ENCODE results near the gene SLC6A13. TPM values are rescaled to one million over a fixed set of nuclear protein-coding genes. Genes with fewer than 3 reads are reported as not detected.

The SLC6A13 gene
- total and polyA plus RNA-seq, 2 experiments from 2014 or later, result not detected

DNA sequence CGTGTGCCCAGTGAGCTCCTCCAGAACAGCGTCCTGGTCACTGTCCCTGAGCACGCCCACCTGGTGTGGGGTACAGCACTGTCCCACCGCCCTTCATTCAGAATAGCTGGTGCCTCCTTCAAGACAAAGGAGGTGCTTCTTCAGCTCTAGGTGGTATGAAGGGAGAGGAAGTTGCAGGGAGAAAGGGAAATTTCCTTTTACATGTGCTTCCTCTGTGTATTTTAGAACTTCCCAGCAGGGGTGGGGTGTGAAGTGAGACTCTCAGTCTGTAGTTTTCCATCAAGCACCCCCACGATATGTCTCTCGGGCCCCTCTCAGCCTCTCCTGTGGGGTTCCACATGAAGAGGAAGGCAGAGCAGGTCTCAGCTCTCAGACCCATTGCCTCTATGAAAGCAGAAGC lies 47.5 kb downstream of the SLC6A13 start:
- Histone ChIP-seq H3K27ac (no peak overlapping the region), H3K9ac (no peak overlapping the region), H3K9me3 (ENCODE audit: low read depth) (no peaks in the 10 kb centered on the region), H3K27me3 (replicated peaks; ENCODE audit: insufficient read depth) (peaks cover 37% of the 10 kb centered on the region), H3F3A (ENCODE audit: insufficient read depth) (no peaks in the 10 kb centered on the region), H3K9me2 (ENCODE audit: insufficient read depth) (no peaks in the 10 kb centered on the region), H2AFZ (no peak overlapping the region), H3K4me2 (ENCODE audit: unreplicated experiment) (no peak overlapping the region), H3K4me3 (no peak overlapping the region), H4K20me1 (ENCODE audit: insufficient read depth) (no peaks in the 10 kb centered on the region), H3K4me1 (ENCODE audit: insufficient read depth) (no peaks in the 10 kb centered on the region), H3K36me3 (ENCODE audit: low read depth) (no peaks in the 10 kb centered on the region), H3K79me2 (ENCODE audit: insufficient read depth) (no peaks in the 10 kb centered on the region)
- TF ChIP-seq EZH2phosphoT487 (IDR thresholded peaks at IDR 0.05; ENCODE audit: insufficient read depth, low read depth), result no peak
- no peak for TF ChIP-seq EZH2 (IDR thresholded peaks at IDR 0.05; ENCODE audit: insufficient read depth, poor library complexity, severe bottlenecking)
- no peak for DNase-seq
- in situ Hi-C loops (cut with MboI), result no loop called here
- 62 to 75% methylated on average over 6 of the region's 6 CpGs for WGBS, 2 experiments (ENCODE audit: low coverage in 1 of 2, low lambda C conversion rate in 2 of 2, missing lambda C conversion rate in 2 of 2)

DNA sequence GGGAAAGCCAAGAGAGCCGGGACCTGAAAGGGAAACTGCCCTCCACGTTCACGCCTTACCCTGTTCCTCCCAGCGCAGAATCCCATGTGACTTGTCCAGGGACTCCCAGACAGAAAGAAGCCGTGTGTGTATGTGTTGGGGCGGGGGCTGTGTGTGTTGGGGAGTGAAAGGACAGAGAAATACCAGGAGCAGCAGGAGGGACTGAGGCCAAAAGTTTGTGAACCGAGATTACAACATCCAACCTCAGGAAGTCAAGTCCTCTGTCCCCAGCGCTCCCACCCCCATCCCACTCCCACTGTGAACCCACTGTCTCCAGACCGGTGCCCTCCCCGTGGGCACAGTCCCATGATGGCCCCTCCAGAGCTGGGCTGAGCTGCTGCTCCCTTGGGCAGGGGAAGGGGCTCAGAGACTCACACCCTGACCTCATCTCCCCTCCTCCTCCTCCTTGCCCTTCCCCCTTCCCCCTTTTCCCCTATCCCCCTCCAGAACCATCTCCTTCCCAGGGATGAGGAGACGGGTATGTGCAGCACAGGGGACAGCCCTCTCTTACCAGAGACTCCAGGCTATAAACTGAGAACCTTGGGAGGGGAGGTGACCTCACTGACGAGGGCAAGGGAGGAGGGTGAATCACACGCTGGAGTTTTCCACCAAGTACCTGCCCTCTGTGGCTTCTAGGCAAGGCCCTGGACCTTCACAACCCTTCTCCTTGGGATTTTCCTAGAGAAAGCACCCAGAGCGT lies 48.5 kb downstream of the SLC6A13 start, which contains the start of gene SLC6A12:
Gene SLC6A12 (minus strand): TSS at position 155 of the 739 bp plus-strand sequence. CDS start 4,171 bp downstream, outside the sequence.
- no peaks in the 10 kb centered on the region for H3F3A ChIP-seq (ENCODE audit: insufficient read depth)
- H3K4me2 ChIP-seq (ENCODE audit: unreplicated experiment), result no peak within 1 kb of the TSS
- H3K9me3 ChIP-seq (ENCODE audit: low read depth), result no peaks in the 10 kb centered on the region
- H3K79me2 ChIP-seq (ENCODE audit: insufficient read depth), result no peaks in the 10 kb centered on the region
- in situ Hi-C loops (cut with MboI), result no loop called here
- no peaks in the 10 kb centered on the region for H3K9me2 ChIP-seq (ENCODE audit: insufficient read depth)
- H3K36me3 ChIP-seq (ENCODE audit: low read depth), result no peaks in the 10 kb centered on the region
- peak; percentile 23 for DNase-seq
- H4K20me1 ChIP-seq (ENCODE audit: insufficient read depth), result no peaks in the 10 kb centered on the region
- no peak within 1 kb of the TSS for H2AFZ ChIP-seq
- H3K4me1 ChIP-seq (ENCODE audit: insufficient read depth), result no peaks in the 10 kb centered on the region
- H3K27me3 ChIP-seq (replicated peaks; ENCODE audit: insufficient read depth), result peaks cover 42% of the 10 kb centered on the region
- H3K4me3 ChIP-seq, result no peak within 1 kb of the TSS
- no peak within 1 kb of the TSS for H3K27ac ChIP-seq
- no peak for TF ChIP-seq EZH2 (IDR thresholded peaks at IDR 0.05; ENCODE audit: insufficient read depth, poor library complexity, severe bottlenecking)
- no peak for TF ChIP-seq EZH2phosphoT487 (IDR thresholded peaks at IDR 0.05; ENCODE audit: insufficient read depth, low read depth)
- no peak within 1 kb of the TSS for H3K9ac ChIP-seq
- WGBS, 2 experiments (ENCODE audit: low coverage in 1 of 2, low lambda C conversion rate in 2 of 2, missing lambda C conversion rate in 2 of 2), result 25 to 30% methylated on average over 12 to 14 of the region's 14 CpGs

DNA sequence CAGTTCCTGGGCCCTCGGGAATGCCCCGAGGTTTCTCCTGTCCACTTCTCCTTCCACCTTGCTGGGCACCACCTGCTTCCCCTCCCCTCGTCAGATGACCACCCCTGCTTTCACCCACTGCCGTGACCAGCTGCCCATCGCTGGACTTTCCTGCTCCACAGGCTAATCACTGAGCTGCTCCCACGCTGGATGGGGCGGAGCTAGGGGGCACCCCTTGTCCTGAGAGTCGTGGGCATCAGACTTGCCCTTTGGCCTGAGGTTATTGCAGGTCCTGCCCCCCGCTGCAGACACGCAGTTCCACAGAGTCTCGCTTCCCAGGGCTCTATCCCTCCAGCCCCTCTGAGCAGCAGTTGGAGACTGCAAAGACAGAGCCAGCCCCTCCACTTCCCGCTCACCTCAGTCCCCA lies 49.1 kb downstream of the SLC6A13 start:
- Histone ChIP-seq H3K4me2 (ENCODE audit: unreplicated experiment) (no peak overlapping the region), H3K9ac (no peak overlapping the region), H3F3A (ENCODE audit: insufficient read depth) (no peaks in the 10 kb centered on the region), H3K27me3 (replicated peaks; ENCODE audit: insufficient read depth) (peaks cover 39% of the 10 kb centered on the region), H4K20me1 (ENCODE audit: insufficient read depth) (no peaks in the 10 kb centered on the region), H2AFZ (no peak overlapping the region), H3K4me1 (ENCODE audit: insufficient read depth) (no peaks in the 10 kb centered on the region), H3K4me3 (no peak overlapping the region), H3K27ac (no peak overlapping the region), H3K9me2 (ENCODE audit: insufficient read depth) (no peaks in the 10 kb centered on the region), H3K36me3 (ENCODE audit: low read depth) (no peaks in the 10 kb centered on the region), H3K9me3 (ENCODE audit: low read depth) (no peaks in the 10 kb centered on the region), H3K79me2 (ENCODE audit: insufficient read depth) (no peaks in the 10 kb centered on the region)
- WGBS, 2 experiments (ENCODE audit: low coverage in 1 of 2, low lambda C conversion rate in 2 of 2, missing lambda C conversion rate in 2 of 2), result 25 to 30% methylated on average over 11 to 12 of the region's 12 CpGs
- in situ Hi-C loops (cut with MboI), result no loop called here
- DNase-seq, result no peak
- no peak for TF ChIP-seq EZH2phosphoT487 (IDR thresholded peaks at IDR 0.05; ENCODE audit: insufficient read depth, low read depth)
- no peak for TF ChIP-seq EZH2 (IDR thresholded peaks at IDR 0.05; ENCODE audit: insufficient read depth, poor library complexity, severe bottlenecking)

DNA sequence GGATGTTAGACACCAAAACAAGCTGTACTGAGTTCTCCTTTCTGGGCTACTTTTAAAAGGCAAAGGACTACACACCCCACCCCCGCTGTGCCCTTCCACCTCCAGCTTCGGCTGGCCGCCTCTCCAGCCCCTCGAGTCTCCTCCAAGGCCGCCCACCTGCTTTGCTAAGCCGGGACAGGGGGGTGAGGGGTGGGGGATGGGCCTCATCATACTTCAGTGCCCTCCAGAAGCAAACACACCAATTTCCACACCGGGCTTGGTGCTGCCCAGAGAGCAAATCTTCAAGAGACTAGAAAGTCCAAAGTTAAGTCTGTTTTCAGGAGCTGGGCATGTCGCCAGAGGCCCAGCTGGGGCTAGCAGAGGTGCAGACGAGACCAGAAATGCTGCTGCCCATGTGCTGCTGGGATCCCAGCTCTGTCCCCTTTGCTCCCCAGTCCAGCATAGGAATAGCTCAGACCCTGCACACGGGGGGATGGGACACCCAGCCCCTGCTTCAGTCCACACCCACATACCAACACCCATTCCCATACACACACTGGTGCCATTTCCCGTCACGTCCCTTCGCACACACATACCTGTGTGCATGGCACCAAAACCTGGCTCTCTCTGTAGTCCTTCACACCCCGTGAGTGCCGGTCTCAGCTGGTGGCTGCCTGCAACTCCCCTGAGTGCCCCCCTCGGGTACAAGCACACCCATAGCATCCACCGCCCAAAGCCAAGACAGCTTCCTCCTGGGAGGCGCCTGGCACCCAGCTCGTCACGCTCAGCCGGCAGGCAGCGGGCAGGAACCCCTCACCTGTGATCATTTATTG lies 49.7 kb downstream of the SLC6A13 start:
- no peak overlapping the region for H2AFZ ChIP-seq
- no peaks in the 10 kb centered on the region for H3K9me3 ChIP-seq (ENCODE audit: low read depth)
- in situ Hi-C loops (cut with MboI), result no loop called here
- peaks cover 45% of the 10 kb centered on the region for H3K27me3 ChIP-seq (replicated peaks; ENCODE audit: insufficient read depth)
- H3K9ac ChIP-seq, result no peak overlapping the region
- H3F3A ChIP-seq (ENCODE audit: insufficient read depth), result no peaks in the 10 kb centered on the region
- 37 to 39% methylated on average over 21 to 22 of the region's 22 CpGs for WGBS, 2 experiments (ENCODE audit: low coverage in 1 of 2, low lambda C conversion rate in 2 of 2, missing lambda C conversion rate in 2 of 2)
- H4K20me1 ChIP-seq (ENCODE audit: insufficient read depth), result no peaks in the 10 kb centered on the region
- DNase-seq, result no peak
- H3K9me2 ChIP-seq (ENCODE audit: insufficient read depth), result no peaks in the 10 kb centered on the region
- TF ChIP-seq EZH2phosphoT487 (IDR thresholded peaks at IDR 0.05; ENCODE audit: insufficient read depth, low read depth) (no peak), EZH2 (IDR thresholded peaks at IDR 0.05; ENCODE audit: insufficient read depth, poor library complexity, severe bottlenecking) (no peak)
- no peak overlapping the region for H3K27ac ChIP-seq
- no peaks in the 10 kb centered on the region for H3K79me2 ChIP-seq (ENCODE audit: insufficient read depth)
- no peaks in the 10 kb centered on the region for H3K4me1 ChIP-seq (ENCODE audit: insufficient read depth)
- H3K36me3 ChIP-seq (ENCODE audit: low read depth), result no peaks in the 10 kb centered on the region
- no peak overlapping the region for H3K4me2 ChIP-seq (ENCODE audit: unreplicated experiment)
- H3K4me3 ChIP-seq, result no peak overlapping the region

Measured in GM23248 (cell line).